HepG2 (cell line): ENCODE results near the gene TLK1. TPM values are rescaled to one million over a fixed set of nuclear protein-coding genes. Genes with fewer than 3 reads are reported as not detected.

Experiments used
- CBFB ChIP-seq: sonication (generic); formaldehyde crosslinking; IDR thresholded peaks from 2 replicates; pipeline ENCODE4 v1.4.0; 2020; ENCODE audit warnings: missing genetic modification reagents
- FOXK1 ChIP-seq: sonication (generic); formaldehyde crosslinking; IDR thresholded peaks from 2 replicates; pipeline ENCODE4 v1.4.0; 2020; ENCODE audit warnings: low read depth, missing genetic modification reagents, borderline replicate concordance
- GMEB2 ChIP-seq: IDR thresholded peaks from 2 replicates; pipeline ENCODE4 v1.6.1; 2016; ENCODE audit warnings: missing biosample characterization, missing genetic modification reagents, low read depth
- HDAC1 ChIP-seq: sonication (generic); formaldehyde crosslinking; IDR thresholded peaks from 2 replicates; pipeline ENCODE4 v1.5.1; 2020; ENCODE audit warnings: mild to moderate bottlenecking, missing genetic modification reagents
- HNF1A ChIP-seq, 2 experiments: sonication (generic) in 1 of 2; formaldehyde crosslinking in 1 of 2; IDR thresholded peaks; 2 replicates each; pipeline versions ENCODE4 v1.4.0 to v1.6.1; 2016 to 2020; ENCODE audit warnings: borderline replicate concordance in 1 of 2, low read depth in 1 of 2, mild to moderate bottlenecking in 1 of 2, missing genetic modification reagents in 1 of 2
- ISL2 ChIP-seq: sonication (generic); formaldehyde crosslinking; IDR thresholded peaks from 2 replicates; pipeline ENCODE4 v1.5.0; 2020; ENCODE audit warnings: missing genetic modification reagents
- JDP2 ChIP-seq: sonication (generic); formaldehyde crosslinking; IDR thresholded peaks from 2 replicates; pipeline ENCODE4 v1.8.1; 2022; ENCODE audit warnings: missing genetic modification reagents, borderline replicate concordance
- NCOA5 ChIP-seq: sonication (generic); formaldehyde crosslinking; IDR thresholded peaks from 2 replicates; pipeline ENCODE4 v1.4.0; 2020; ENCODE audit warnings: missing genetic modification reagents
- NR2C2 ChIP-seq: sonication (generic); formaldehyde crosslinking; IDR thresholded peaks from 2 replicates; pipeline ENCODE4 v1.4.0; 2020; ENCODE audit warnings: missing genetic modification reagents, mild to moderate bottlenecking, moderate library complexity, borderline replicate concordance
- PRDM4 ChIP-seq: sonication (generic); formaldehyde crosslinking; IDR thresholded peaks from 2 replicates; pipeline ENCODE4 v1.9.0; 2021; ENCODE audit warnings: missing genetic modification reagents, borderline replicate concordance
- RXRB ChIP-seq: IDR thresholded peaks from 2 replicates; pipeline ENCODE4 v1.6.1; 2016; ENCODE audit warnings: borderline replicate concordance, missing genetic modification reagents, missing compliant biosample characterization
- SMARCC2 ChIP-seq: fragments of 450-650 bp; IDR thresholded peaks from 2 replicates; pipeline ENCODE4 v1.6.1; 2017; ENCODE audit warnings: antibody characterized with exemption, mild to moderate bottlenecking
- TEAD3 ChIP-seq: optimal IDR thresholded peaks from 2 replicates; pipeline ENCODE3; 2016; ENCODE audit warnings: borderline replicate concordance
- TFE3 ChIP-seq: IDR thresholded peaks from 2 replicates; pipeline ENCODE4 v1.6.1; 2016
- THYN1 ChIP-seq: sonication (generic); formaldehyde crosslinking; IDR thresholded peaks from 2 replicates; pipeline ENCODE4 v1.8.1; 2023; ENCODE audit warnings: low read depth, mild to moderate bottlenecking, moderate library complexity, missing genetic modification reagents, borderline replicate concordance
- ZFP62 ChIP-seq: sonication (generic); formaldehyde crosslinking; IDR thresholded peaks from 2 replicates; pipeline ENCODE4 v1.4.0; 2020; ENCODE audit warnings: missing genetic modification reagents
- ZKSCAN1 ChIP-seq: fragments of 150-350 bp; IDR thresholded peaks from 2 replicates; pipeline ENCODE4 v1.6.1; 2014; ENCODE audit warnings: low read length
- ZNF337 ChIP-seq: sonication (generic); formaldehyde crosslinking; IDR thresholded peaks from 2 replicates; pipeline ENCODE4 v1.5.1; 2020; ENCODE audit warnings: missing genetic modification reagents, low read depth, mild to moderate bottlenecking, borderline replicate concordance
- ZSCAN25 ChIP-seq: sonication (generic); formaldehyde crosslinking; IDR thresholded peaks from 2 replicates; pipeline ENCODE4 v1.8.0; 2022; ENCODE audit warnings: mild to moderate bottlenecking, missing genetic modification reagents
- ZSCAN9 ChIP-seq: IDR thresholded peaks from 2 replicates; pipeline ENCODE4 v1.6.1; 2016; ENCODE audit warnings: borderline replicate concordance
- polyA plus RNA-seq, 8 experiments: library from polyadenylated mRNA; depleted of rRNA in 3 of 8; stranded (reverse) in 7 of 8; unstranded in 1 of 8; fragments of >200 nt; fragmentation: Illumina TruSeq in 4 of 8; extraction: Trizol in 4 of 8; gene quantifications; 2 replicates each; pipeline versions ENCODE4 v1.2.1 to v1.2.3, GENCODE V29; 2011 to 2016; ENCODE audit warnings: low read depth in 4 of 8, missing spikeins in 1 of 8, mixed read lengths in 1 of 8; ENCODE audit not compliant: insufficient read depth in 1 of 8
- total RNA-seq, 5 experiments: library from RNA; depleted of rRNA; stranded (reverse); fragments of >200 nt; fragmentation: Illumina TruSeq; extraction: Trizol; gene quantifications; 2 replicates each; pipeline ENCODE4 v1.2.3, GENCODE V29; 2016; ENCODE audit warnings: low read depth in 1 of 5

The TLK1 gene
- total and polyA plus RNA-seq, 2 of the 13 experiments (the other 11 are each of a cell fraction or from before 2014, with no cell fraction given) = 16.8 to 28.7 TPM

GRCh38 chr2:170974304-170974993 is 186.2 kb downstream of the TLK1 start (continued):
- TF ChIP-seq PRDM4 (CRISPR knock-in tag) = no peak
- TF ChIP-seq ZSCAN9 (CRISPR knock-in tag) = 0 out of 2 replicates have a peak, but pooled peaks have one; percentile 36
- no peak for TF ChIP-seq THYN1 (CRISPR knock-in tag)
- TF ChIP-seq NR2C2 (CRISPR knock-in tag) = no peak
- TF ChIP-seq ZKSCAN1 = 0 out of 2 replicates have a peak, but pooled peaks have one; percentile 15
- TF ChIP-seq HDAC1 (CRISPR knock-in tag) = peak; percentile 70
- no peak for TF ChIP-seq GMEB2 (CRISPR knock-in tag)
- TF ChIP-seq CBFB (CRISPR knock-in tag) = no peak
- TF ChIP-seq NCOA5 (CRISPR knock-in tag) = no peak
- 0 out of 2 replicates have a peak, but pooled peaks have one; percentile 31 for TF ChIP-seq ZNF337 (CRISPR knock-in tag)
- no peak for TF ChIP-seq JDP2 (CRISPR knock-in tag)
- no peak for TF ChIP-seq HNF1A (IDR thresholded peaks at IDR 0.05; ENCODE audit: low read depth)
- TF ChIP-seq HNF1A (CRISPR knock-in tag; IDR thresholded peaks at IDR 0.05; ENCODE audit: borderline replicate concordance) = no peak
- TF ChIP-seq ISL2 (CRISPR knock-in tag) = no peak
- no peak for TF ChIP-seq RXRB
- peak; percentile 10; the same call in 1 of the 2 replicates for TF ChIP-seq FOXK1 (CRISPR knock-in tag)
- peak; percentile 96 for TF ChIP-seq TEAD3 (CRISPR knock-in tag)
- no peak for TF ChIP-seq ZFP62
- TF ChIP-seq SMARCC2 = no peak
- 0 out of 2 replicates have a peak, but pooled peaks have one; percentile 3 for TF ChIP-seq ZSCAN25
- peak; percentile 91 for TF ChIP-seq TFE3
